Neural progenitor cell (in vitro differentiated cells): ENCODE data around the gene SCG3. TPM values are rescaled to one million over a fixed set of nuclear protein-coding genes. Genes with fewer than 3 reads are reported as not detected.
"Not testable (repeated sequence)": the region's sequence is repeated elsewhere in the genome, so short reads cannot be mapped to it uniquely, and the experiment has no call there.

Source experiments
- DNase-seq: peaks from one replicate; pipeline ENCODE4 v3.0.0-alpha.2; 2016; ENCODE audit warnings: low spot score
- H2AFZ ChIP-seq: fragments of 200-600 bp; sonication (generic); replicated peaks from 2 replicates; pipeline ENCODE4 v1.6.1; 2016; ENCODE audit warnings: antibody characterized with exemption
- H3F3A ChIP-seq: fragments of 200-600 bp; sonication (generic); 2 replicates; pipeline ENCODE4 v1.6.1; 2016; ENCODE audit warnings: antibody characterized with exemption, low read depth
- H3K27ac ChIP-seq: fragments of 200-600 bp; sonication (generic); 2 replicates; pipeline ENCODE4 v1.5.1; 2016; ENCODE audit warnings: mild to moderate bottlenecking
- H3K27me3 ChIP-seq: fragments of 200-600 bp; sonication (generic); 2 replicates; pipeline ENCODE4 v1.6.1; 2016; ENCODE audit warnings: mild to moderate bottlenecking, moderate library complexity
- H3K36me3 ChIP-seq: fragments of 200-600 bp; sonication (generic); 2 replicates; pipeline ENCODE4 v1.5.1; 2016
- H3K4me1 ChIP-seq: fragments of 200-600 bp; sonication (generic); 2 replicates; pipeline ENCODE4 v1.6.1; 2016; ENCODE audit warnings: mixed run types
- H3K4me2 ChIP-seq: fragments of 200-600 bp; sonication (generic); 2 replicates; pipeline ENCODE4 v1.6.1; 2016
- H3K4me3 ChIP-seq: fragments of 200-600 bp; sonication (generic); 2 replicates; pipeline ENCODE4 v1.5.1; 2016
- H3K79me2 ChIP-seq: fragments of 200-600 bp; sonication (generic); 2 replicates; pipeline ENCODE4 v1.6.1; 2016; ENCODE audit warnings: low read depth
- H3K9ac ChIP-seq: fragments of 200-600 bp; sonication (generic); 2 replicates; pipeline ENCODE4 v1.6.1; 2016
- H3K9me3 ChIP-seq: fragments of 200-600 bp; sonication (generic); 2 replicates; pipeline ENCODE4 v1.5.1; 2016; ENCODE audit warnings: low read depth
- H4K20me1 ChIP-seq: fragments of 200-600 bp; sonication (generic); 2 replicates; pipeline ENCODE4 v1.6.1; 2016; ENCODE audit warnings: low read depth
- H3K27ac Mint-ChIP-seq: 3 replicates; pipeline ENCODE4 v1.8.0; 2021; ENCODE audit warnings: mixed read lengths
- H3K27me3 Mint-ChIP-seq: 2 replicates; pipeline ENCODE4 v1.8.0; 2022; ENCODE audit warnings: low read depth, mild to moderate bottlenecking, inconsistent platforms, moderate library complexity, mixed read lengths; ENCODE audit not compliant: insufficient read depth
- H3K36me3 Mint-ChIP-seq: 3 replicates; pipeline ENCODE4 v1.8.0; 2021; ENCODE audit warnings: mixed read lengths
- H3K4me1 Mint-ChIP-seq: 3 replicates; pipeline ENCODE4 v1.8.0; 2021; ENCODE audit warnings: mixed read lengths
- H3K4me3 Mint-ChIP-seq: 3 replicates; pipeline ENCODE4 v1.8.0; 2021; ENCODE audit warnings: mild to moderate bottlenecking, moderate library complexity, mixed read lengths
- H3K9me3 Mint-ChIP-seq: 3 replicates; pipeline ENCODE4 v1.8.0; 2020; ENCODE audit warnings: mixed read lengths
- CTCF ChIP-seq: fragments of 200-600 bp; sonication (generic); IDR thresholded peaks from 2 replicates; pipeline ENCODE4 v1.5.1; 2017; ENCODE audit warnings: antibody characterized with exemption, mild to moderate bottlenecking
- EZH2 ChIP-seq: fragments of 200-600 bp; sonication (generic); IDR thresholded peaks from 2 replicates; pipeline ENCODE4 v1.6.1; 2017; ENCODE audit warnings: antibody characterized with exemption, mild to moderate bottlenecking, moderate library complexity
- EZH2phosphoT487 ChIP-seq: fragments of 200-600 bp; sonication (generic); IDR thresholded peaks from 2 replicates; pipeline ENCODE4 v1.6.1; 2017; ENCODE audit warnings: antibody characterized with exemption
- total RNA-seq: library from RNA; depleted of rRNA; stranded (reverse); fragments of >200 nt; gene quantifications from 2 replicates; pipeline ENCODE4 v1.2.3, GENCODE V29; 2015; ENCODE audit warnings: low replicate concordance

The SCG3 gene
- total RNA-seq, 1 donor from 2014 or later = 0.19 TPM

DNA sequence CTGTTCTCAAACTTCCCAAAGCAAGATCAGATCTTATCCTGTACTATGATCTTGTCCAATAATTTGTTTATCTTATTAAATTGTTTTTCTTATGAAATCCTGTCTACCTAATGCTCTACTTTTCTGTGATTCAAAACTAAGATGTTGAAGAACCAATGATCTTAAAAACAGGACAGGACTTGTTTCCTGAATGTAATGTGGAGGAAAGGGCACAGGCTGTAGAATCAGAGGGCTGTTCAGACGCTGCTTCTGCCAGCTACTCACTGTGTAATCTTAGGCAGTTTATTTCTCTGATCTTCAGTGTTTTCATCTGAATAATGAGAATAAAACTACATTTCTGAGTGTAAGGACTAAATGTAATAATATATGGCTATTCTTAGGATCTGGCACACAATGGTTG lies 38.6 kb upstream of the SCG3 start:
- Histone ChIP-seq H3K79me2 (no peaks in the 10 kb centered on the region), H3K36me3 (no peaks in the 10 kb centered on the region), H3K27me3 (no peaks in the 10 kb centered on the region), H4K20me1 (no peaks in the 10 kb centered on the region), H3F3A (no peaks in the 10 kb centered on the region), H3K4me3 (no peak overlapping the region), H3K27ac (no peak overlapping the region), H3K4me2 (no peak overlapping the region), H3K4me1 (no peaks in the 10 kb centered on the region), H2AFZ (no peak overlapping the region), H3K9ac (no peak overlapping the region), H3K9me3 (no peaks in the 10 kb centered on the region)
- TF ChIP-seq CTCF = no peak
- TF ChIP-seq EZH2 = no peak
- no peak for TF ChIP-seq EZH2phosphoT487
- H3K27me3 Mint-ChIP-seq = peaks cover 3% of the 10 kb centered on the region
- H3K36me3 Mint-ChIP-seq = no peaks in the 10 kb centered on the region
- DNase-seq = no peak
- H3K4me1 Mint-ChIP-seq = no peaks in the 10 kb centered on the region
- no peak overlapping the region for H3K27ac Mint-ChIP-seq
- no peaks in the 10 kb centered on the region for H3K9me3 Mint-ChIP-seq
- H3K4me3 Mint-ChIP-seq = no peak overlapping the region

DNA sequence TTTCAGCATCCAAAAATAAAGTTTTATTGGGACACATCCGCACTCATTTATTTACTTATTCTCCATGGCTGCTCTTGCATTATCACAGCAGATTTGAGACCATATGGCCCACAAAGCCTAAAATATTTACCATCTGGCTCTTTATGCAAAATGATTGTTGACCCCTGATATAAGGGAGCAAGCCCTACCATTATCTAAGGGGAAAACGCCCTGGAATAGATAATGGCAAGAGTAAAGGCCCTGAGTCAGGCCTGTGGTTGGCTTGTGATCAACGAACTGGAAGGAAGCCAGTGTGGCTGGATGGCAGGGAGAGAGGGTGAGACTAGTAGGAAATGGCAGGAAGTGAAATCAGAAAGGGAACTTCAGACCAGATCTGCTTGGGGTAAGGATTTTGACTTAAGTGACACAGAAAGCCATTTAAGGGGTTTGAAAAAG lies 34.2 kb upstream of the SCG3 start:
- Histone ChIP-seq H4K20me1 (no peaks in the 10 kb centered on the region), H3K4me3 (no peak overlapping the region), H2AFZ (no peak overlapping the region), H3K9me3 (no peaks in the 10 kb centered on the region), H3K27ac (no peak overlapping the region), H3K79me2 (no peaks in the 10 kb centered on the region), H3K4me2 (no peak overlapping the region), H3K4me1 (no peaks in the 10 kb centered on the region), H3F3A (peaks cover 3% of the 10 kb centered on the region), H3K9ac (no peak overlapping the region), H3K27me3 (no peaks in the 10 kb centered on the region), H3K36me3 (no peaks in the 10 kb centered on the region)
- no peak overlapping the region for H3K27ac Mint-ChIP-seq
- no peak overlapping the region for H3K4me3 Mint-ChIP-seq
- H3K27me3 Mint-ChIP-seq = peaks cover 3% of the 10 kb centered on the region
- no peaks in the 10 kb centered on the region for H3K36me3 Mint-ChIP-seq
- no peaks in the 10 kb centered on the region for H3K9me3 Mint-ChIP-seq
- H3K4me1 Mint-ChIP-seq = no peaks in the 10 kb centered on the region
- TF ChIP-seq EZH2phosphoT487 = no peak
- no peak for TF ChIP-seq CTCF
- no peak for TF ChIP-seq EZH2
- DNase-seq = no peak

- H3K27me3 ChIP-seq, H3F3A ChIP-seq, H3K4me3 ChIP-seq, H3K4me2 ChIP-seq, H3K79me2 ChIP-seq, H3K9me3 Mint-ChIP-seq, H3K4me1 ChIP-seq, H4K20me1 ChIP-seq, H3K4me1 Mint-ChIP-seq, H3K9ac ChIP-seq, H3K27ac ChIP-seq, H3K4me3 Mint-ChIP-seq, H3K27me3 Mint-ChIP-seq, DNase-seq, H2AFZ ChIP-seq, H3K36me3 Mint-ChIP-seq, H3K9me3 ChIP-seq, H3K27ac Mint-ChIP-seq, H3K36me3 ChIP-seq: not testable (repeated sequence)
These were observed 33.2 kb upstream of the SCG3 start for GRCh38 chr15:51648101-51648500.

DNA sequence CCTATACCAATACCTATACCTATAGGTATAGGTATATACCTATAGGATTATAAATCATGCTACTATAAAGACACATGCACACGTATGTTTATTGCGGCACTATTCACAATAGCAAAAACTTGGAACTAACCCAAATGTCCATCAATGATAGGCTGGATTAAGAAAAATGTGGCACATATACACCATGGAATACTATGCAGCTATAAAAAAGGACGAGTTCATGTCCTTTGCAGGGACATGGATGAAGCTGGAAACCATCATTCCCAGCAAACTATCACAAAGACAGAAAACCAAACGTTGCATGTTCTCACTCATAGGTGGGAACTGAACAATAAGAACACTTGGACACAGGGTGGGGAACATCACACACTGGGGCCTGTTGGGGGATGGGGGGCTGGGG lies 32.7 kb upstream of the SCG3 start:
- not testable (repeated sequence) for H3K9me3 ChIP-seq, DNase-seq

More for the DNA sequence above, 32.7 kb upstream of the SCG3 start:
- not testable (repeated sequence) for H3K4me1 Mint-ChIP-seq, H2AFZ ChIP-seq, H3K79me2 ChIP-seq, H3K27me3 ChIP-seq, H3F3A ChIP-seq, H3K27ac ChIP-seq, H3K9ac ChIP-seq, H3K4me3 Mint-ChIP-seq, H3K4me3 ChIP-seq, H3K9me3 Mint-ChIP-seq, H3K4me2 ChIP-seq, H3K27me3 Mint-ChIP-seq, H3K4me1 ChIP-seq, H4K20me1 ChIP-seq, H3K36me3 ChIP-seq, H3K27ac Mint-ChIP-seq, H3K36me3 Mint-ChIP-seq
